ENCODE results near the gene FAM162A.
A peak's percentile ranks its signal among the peaks of the same experiment; 100 is the strongest.
"Not testable (repeated sequence)": the region's sequence is repeated elsewhere in the genome, so short reads cannot be mapped to it uniquely, and the experiment has no call there.

FAM162A gene

DNA sequence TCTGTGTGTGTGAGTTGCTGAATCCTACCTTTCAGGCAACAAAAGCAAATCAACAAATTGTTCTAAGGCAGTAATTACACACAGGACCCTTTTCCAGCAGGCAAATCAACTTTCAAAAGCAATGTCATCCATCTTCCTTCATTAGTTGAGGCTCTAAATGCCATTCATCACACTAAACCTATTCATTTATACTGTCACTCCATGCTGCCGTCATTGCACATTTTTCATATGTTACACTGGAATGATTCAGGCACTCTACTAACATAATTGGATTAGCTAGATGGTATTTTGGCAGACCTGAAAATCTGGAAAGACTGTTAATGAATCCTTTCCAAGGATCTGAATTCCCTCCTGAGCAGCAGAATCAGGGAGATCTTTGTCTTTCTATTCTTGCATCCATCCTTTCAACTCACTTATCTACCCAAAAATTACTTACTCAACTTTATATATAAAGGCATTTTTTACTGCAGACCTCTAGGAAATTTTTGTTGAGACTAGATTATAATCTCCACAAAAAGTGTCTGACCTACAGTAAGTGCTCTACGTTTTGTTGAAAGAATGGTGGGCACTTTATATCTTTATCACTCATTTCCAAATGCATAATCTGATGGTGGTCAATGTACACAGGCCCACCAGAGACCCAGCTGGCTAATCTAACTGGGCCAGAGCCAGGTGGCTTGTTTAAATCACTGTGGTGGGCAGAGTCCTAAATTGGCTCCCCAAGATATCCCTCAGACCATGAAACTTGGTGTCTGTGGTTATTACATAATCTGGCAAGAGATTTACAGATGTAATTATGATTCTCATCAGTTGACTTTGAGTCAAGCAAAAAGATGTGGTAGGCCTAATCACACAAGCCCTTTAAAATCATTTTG, 25.9 kb upstream of the FAM162A start:
- Histone ChIP-seq H3K4me1 (ENCODE audit: control insufficient read depth, insufficient read depth, low read length) (no peaks in the 10 kb centered on the region), H3K27ac (ENCODE audit: low read length) (no peak overlapping the region), H3K9me3 (ENCODE audit: control insufficient read depth, insufficient read depth, low read length) (no peaks in the 10 kb centered on the region), H3K36me3 (ENCODE audit: control insufficient read depth, insufficient read depth, low read length) (no peaks in the 10 kb centered on the region), H3K27me3 (ENCODE audit: control insufficient read depth, insufficient read depth, low read length) (no peaks in the 10 kb centered on the region), H3K4me3 (ENCODE audit: low read length) (no peak overlapping the region)
- no peak for DNase-seq (ENCODE audit: low read depth, low spot score)
- no CpG with 5 or more reads among the region's 2 CpGs for WGBS (ENCODE audit: insufficient coverage, insufficient read length)

DNA sequence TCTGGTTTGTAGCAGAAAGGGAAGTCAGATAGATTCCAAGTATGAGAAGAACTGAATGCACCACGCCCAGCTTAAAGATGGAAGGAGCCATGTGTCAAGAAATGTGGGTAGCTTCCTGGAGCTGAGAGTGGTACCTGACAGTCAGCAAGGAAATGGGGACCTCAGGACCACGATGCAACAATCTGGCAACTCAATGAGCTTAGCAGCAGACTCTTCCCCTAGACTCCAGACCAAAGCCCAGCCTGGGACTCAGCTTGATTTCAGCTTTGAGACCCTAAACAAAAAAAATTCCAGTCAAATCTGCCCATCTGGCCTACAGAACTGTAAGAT, 25.3 kb upstream of the FAM162A start:
- WGBS (ENCODE audit: insufficient coverage, insufficient read length) = no CpG with 5 or more reads among the region's 2 CpGs
- Histone ChIP-seq H3K27ac (ENCODE audit: low read length) (no peak overlapping the region), H3K9me3 (ENCODE audit: control insufficient read depth, insufficient read depth, low read length) (no peaks in the 10 kb centered on the region), H3K27me3 (ENCODE audit: control insufficient read depth, insufficient read depth, low read length) (no peaks in the 10 kb centered on the region), H3K36me3 (ENCODE audit: control insufficient read depth, insufficient read depth, low read length) (no peaks in the 10 kb centered on the region), H3K4me3 (ENCODE audit: low read length) (no peak overlapping the region), H3K4me1 (ENCODE audit: control insufficient read depth, insufficient read depth, low read length) (no peaks in the 10 kb centered on the region)
- no peak for DNase-seq (ENCODE audit: low read depth, low spot score)

DNA sequence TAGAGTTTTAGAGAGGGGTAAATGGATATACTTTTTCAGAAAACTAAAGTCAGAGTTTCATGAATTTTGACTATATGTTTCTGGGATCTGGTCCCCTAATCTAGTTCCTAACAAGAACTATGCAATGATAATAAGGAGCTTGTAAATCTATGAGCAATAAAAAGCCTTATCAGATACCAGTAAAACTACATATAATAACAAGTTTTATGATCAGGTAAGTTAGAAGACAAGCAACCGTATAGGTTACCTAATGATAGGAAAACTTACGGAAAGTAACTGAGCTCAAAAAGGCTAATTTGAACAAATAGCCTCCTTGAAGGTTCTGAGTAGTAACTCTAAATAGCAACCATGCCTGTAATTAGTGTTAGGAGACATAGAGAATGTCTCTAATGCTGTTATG, 22.0 kb upstream of the FAM162A start:
- Histone ChIP-seq H3K4me3 (ENCODE audit: low read length) (no peak overlapping the region), H3K9me3 (ENCODE audit: control insufficient read depth, insufficient read depth, low read length) (no peaks in the 10 kb centered on the region), H3K36me3 (ENCODE audit: control insufficient read depth, insufficient read depth, low read length) (peaks cover 8% of the 10 kb centered on the region; the same call in 1 of the 2 replicates), H3K27ac (ENCODE audit: low read length) (no peak overlapping the region), H3K27me3 (ENCODE audit: control insufficient read depth, insufficient read depth, low read length) (no peaks in the 10 kb centered on the region), H3K4me1 (ENCODE audit: control insufficient read depth, insufficient read depth, low read length) (no peaks in the 10 kb centered on the region)
- no CpG with 5 or more reads among the region's 2 CpGs for WGBS (ENCODE audit: insufficient coverage, insufficient read length)
- DNase-seq (ENCODE audit: low read depth, low spot score) = no peak

DNA sequence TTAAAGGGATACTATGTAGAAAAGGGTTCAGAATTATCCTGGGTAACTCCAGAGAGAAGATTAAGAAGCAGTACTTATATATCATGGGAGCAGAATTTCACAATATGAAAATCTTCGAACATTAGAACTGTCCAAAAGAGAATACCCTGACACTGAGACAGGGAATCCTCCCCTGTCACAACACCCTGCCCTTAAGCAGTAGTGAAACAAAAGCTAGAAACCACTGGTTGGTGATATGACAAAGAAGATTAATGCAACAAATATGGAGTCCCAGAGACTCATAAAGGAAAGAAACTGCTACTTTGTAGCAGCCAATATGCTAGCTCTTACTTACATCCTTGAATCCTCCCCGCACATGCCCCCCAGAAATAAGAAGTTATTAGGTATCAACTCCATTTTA, 19.5 kb upstream of the FAM162A start:
- no peaks in the 10 kb centered on the region for H3K4me1 ChIP-seq (ENCODE audit: control insufficient read depth, insufficient read depth, low read length)
- no peak overlapping the region for H3K4me3 ChIP-seq (ENCODE audit: low read length)
- H3K27me3 ChIP-seq (ENCODE audit: control insufficient read depth, insufficient read depth, low read length) = no peaks in the 10 kb centered on the region
- peaks cover 8% of the 10 kb centered on the region; the same call in 1 of the 2 replicates for H3K36me3 ChIP-seq (ENCODE audit: control insufficient read depth, insufficient read depth, low read length)
- WGBS (ENCODE audit: insufficient coverage, insufficient read length) = no CpG with 5 or more reads among the region's 2 CpGs
- H3K27ac ChIP-seq (ENCODE audit: low read length) = no peak overlapping the region
- no peak for DNase-seq (ENCODE audit: low read depth, low spot score)
- H3K9me3 ChIP-seq (ENCODE audit: control insufficient read depth, insufficient read depth, low read length) = no peaks in the 10 kb centered on the region

DNA sequence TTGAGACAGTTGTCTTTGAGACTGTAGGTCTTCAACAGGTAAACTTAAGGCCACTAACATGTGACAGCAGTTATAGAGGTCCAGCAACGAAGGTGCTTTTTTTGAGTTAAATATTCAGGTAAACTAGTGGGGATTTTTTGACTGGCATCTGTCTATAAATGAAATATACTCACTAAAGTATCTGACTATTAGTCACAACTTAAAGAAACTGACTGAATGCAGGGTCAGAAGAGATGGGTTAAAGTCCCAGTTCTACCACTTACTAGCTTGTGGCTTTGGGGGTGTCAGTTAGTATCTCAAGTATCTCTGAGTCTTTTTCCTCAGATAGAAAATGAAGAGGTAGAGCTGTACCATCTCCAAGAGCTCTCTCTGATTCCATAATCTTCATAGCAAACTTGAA, 18.9 kb upstream of the FAM162A start:
- peaks cover 8% of the 10 kb centered on the region; the same call in 1 of the 2 replicates for H3K36me3 ChIP-seq (ENCODE audit: control insufficient read depth, insufficient read depth, low read length)
- no peak overlapping the region for H3K27ac ChIP-seq (ENCODE audit: low read length)
- no CpG with 5 or more reads among the region's 1 CpG for WGBS (ENCODE audit: insufficient coverage, insufficient read length)

DNA sequence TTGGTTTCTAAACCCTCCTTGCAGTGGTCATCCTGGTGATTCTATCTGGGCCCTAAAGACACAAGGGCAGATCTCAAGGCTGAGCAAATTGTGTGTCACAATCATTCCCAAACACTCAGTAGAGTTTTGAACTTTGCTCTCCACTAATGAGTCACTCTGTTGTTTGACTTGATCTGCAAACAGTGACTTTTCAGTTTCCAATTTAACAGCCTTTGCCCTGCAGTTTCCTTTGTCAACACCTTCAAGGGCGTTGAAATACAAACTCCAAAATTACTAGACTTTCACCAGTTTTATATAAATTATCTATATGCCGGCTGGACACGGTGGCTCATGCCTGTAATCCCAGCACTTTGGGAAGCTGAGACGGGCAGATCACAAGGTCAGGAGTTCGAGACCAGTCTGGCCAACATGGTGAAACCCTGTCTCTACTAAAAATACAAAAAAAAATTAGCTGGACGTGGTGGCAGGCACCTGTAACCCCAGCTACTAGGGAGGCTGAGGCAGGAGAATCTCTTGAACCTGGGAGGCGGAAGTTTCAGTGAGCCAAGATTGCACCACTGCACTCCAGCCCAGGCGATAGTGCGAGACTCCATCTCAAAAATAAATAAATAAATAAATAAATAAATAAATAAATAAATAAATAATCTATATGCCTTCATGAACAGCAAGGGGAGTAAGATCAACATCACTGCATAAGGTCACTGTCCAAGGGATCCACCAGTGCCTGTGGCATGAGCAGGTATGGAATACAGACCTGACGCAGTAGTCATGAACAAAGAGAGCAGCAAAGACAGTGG, 18.2 kb upstream of the FAM162A start:
- not testable (repeated sequence) for H3K9me3 ChIP-seq (ENCODE audit: control insufficient read depth, insufficient read depth, low read length); H3K27me3 ChIP-seq (ENCODE audit: control insufficient read depth, insufficient read depth, low read length); DNase-seq (ENCODE audit: low read depth, low spot score); H3K4me1 ChIP-seq (ENCODE audit: control insufficient read depth, insufficient read depth, low read length); H3K36me3 ChIP-seq (ENCODE audit: control insufficient read depth, insufficient read depth, low read length); H3K4me3 ChIP-seq (ENCODE audit: low read length); H3K27ac ChIP-seq (ENCODE audit: low read length)
- no CpG with 5 or more reads among the region's 10 CpGs for WGBS (ENCODE audit: insufficient coverage, insufficient read length)

More for the DNA sequence above, 18.9 kb upstream of the FAM162A start:
- no peak overlapping the region for H3K4me3 ChIP-seq (ENCODE audit: low read length)
- H3K4me1 ChIP-seq (ENCODE audit: control insufficient read depth, insufficient read depth, low read length) = no peaks in the 10 kb centered on the region
- DNase-seq (ENCODE audit: low read depth, low spot score) = no peak
- no peaks in the 10 kb centered on the region for H3K9me3 ChIP-seq (ENCODE audit: control insufficient read depth, insufficient read depth, low read length)
- no peaks in the 10 kb centered on the region for H3K27me3 ChIP-seq (ENCODE audit: control insufficient read depth, insufficient read depth, low read length)

DNA sequence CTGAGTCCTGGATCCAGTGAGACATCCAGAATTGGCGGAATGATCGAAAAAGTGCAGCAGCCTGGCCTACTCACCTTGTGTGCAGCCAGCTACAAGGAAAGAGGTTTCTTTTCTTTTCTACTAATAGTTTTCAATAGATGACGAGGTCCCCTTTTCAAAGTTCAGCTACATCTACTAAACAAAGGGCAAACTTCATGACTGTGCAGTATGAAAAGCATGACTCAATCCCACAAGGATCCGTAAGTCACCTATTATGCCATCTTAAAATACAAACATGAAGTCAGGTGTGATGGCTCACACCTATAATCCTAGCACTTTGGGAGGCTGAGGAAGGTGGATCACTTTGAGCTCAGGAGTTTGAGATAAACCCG, 17.6 kb upstream of the FAM162A start:
- WGBS (ENCODE audit: insufficient coverage, insufficient read length) = no CpG with 5 or more reads among the region's 5 CpGs
- H3K9me3 ChIP-seq (ENCODE audit: control insufficient read depth, insufficient read depth, low read length) = no peaks in the 10 kb centered on the region
- DNase-seq (ENCODE audit: low read depth, low spot score) = no peak
- H3K4me3 ChIP-seq (ENCODE audit: low read length) = no peak overlapping the region
- H3K36me3 ChIP-seq (ENCODE audit: control insufficient read depth, insufficient read depth, low read length) = peaks cover 8% of the 10 kb centered on the region; the same call in 1 of the 2 replicates
- no peaks in the 10 kb centered on the region for H3K27me3 ChIP-seq (ENCODE audit: control insufficient read depth, insufficient read depth, low read length)
- no peak overlapping the region for H3K27ac ChIP-seq (ENCODE audit: low read length)
- H3K4me1 ChIP-seq (ENCODE audit: control insufficient read depth, insufficient read depth, low read length) = no peaks in the 10 kb centered on the region

DNA sequence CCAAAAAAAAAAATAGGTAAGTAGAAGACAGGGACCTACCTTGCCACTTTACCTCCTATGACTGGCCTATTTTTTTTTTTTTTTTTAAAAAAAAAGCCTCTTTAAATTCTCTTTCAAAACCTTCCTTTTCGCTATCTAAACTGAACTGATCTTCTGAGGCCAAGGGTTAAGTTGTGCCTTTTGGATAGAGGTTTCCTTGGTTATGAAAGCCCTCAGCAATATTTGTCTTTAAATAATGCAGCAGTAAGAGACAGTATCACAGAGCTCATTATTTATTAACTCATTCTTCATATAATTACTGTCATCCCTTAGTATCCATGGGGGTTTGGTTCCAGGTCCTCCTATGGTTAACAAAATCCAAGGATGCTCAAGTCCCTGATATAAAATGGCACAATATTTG, 9.9 kb upstream of the FAM162A start:
- H3K27me3 ChIP-seq (ENCODE audit: control insufficient read depth, insufficient read depth, low read length) = no peaks in the 10 kb centered on the region
- H3K4me3 ChIP-seq (ENCODE audit: low read length) = no peak overlapping the region
- no peak for DNase-seq (ENCODE audit: low read depth, low spot score)
- no peaks in the 10 kb centered on the region for H3K4me1 ChIP-seq (ENCODE audit: control insufficient read depth, insufficient read depth, low read length)
- WGBS (ENCODE audit: insufficient coverage, insufficient read length) = 100% methylated on average over 1 of the region's 1 CpG
- no peaks in the 10 kb centered on the region; the same call in 1 of the 2 replicates for H3K36me3 ChIP-seq (ENCODE audit: control insufficient read depth, insufficient read depth, low read length)
- H3K27ac ChIP-seq (ENCODE audit: low read length) = no peak overlapping the region
- H3K9me3 ChIP-seq (ENCODE audit: control insufficient read depth, insufficient read depth, low read length) = no peaks in the 10 kb centered on the region

DNA sequence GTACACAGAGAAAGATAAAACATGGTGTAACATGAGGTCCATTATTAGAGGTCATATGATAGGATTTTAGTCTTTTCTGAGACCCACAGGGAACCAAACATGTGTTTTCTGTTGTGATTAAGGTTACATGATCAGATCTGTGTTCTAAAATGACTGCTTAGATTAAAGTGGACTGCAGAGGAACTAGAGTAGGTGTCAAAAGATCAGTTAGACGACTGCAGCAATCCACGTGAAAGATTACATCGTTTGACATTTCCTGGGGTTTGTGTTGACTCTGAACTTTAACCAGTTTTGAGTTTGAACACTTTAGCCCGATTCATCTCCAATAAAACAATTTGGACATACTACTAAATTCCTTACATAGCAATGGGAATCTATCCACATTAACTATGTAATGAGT, 6.0 kb upstream of the FAM162A start:
- no peaks in the 10 kb centered on the region for H3K9me3 ChIP-seq (ENCODE audit: control insufficient read depth, insufficient read depth, low read length)
- no peak overlapping the region for H3K4me3 ChIP-seq (ENCODE audit: low read length)
- no peaks in the 10 kb centered on the region for H3K27me3 ChIP-seq (ENCODE audit: control insufficient read depth, insufficient read depth, low read length)
- H3K36me3 ChIP-seq (ENCODE audit: control insufficient read depth, insufficient read depth, low read length) = no peaks in the 10 kb centered on the region; the same call in 1 of the 2 replicates
- no peak for DNase-seq (ENCODE audit: low read depth, low spot score)
- H3K27ac ChIP-seq (ENCODE audit: low read length) = no peak overlapping the region
- WGBS (ENCODE audit: insufficient coverage, insufficient read length) = no CpG with 5 or more reads among the region's 4 CpGs
- no peaks in the 10 kb centered on the region for H3K4me1 ChIP-seq (ENCODE audit: control insufficient read depth, insufficient read depth, low read length)

DNA sequence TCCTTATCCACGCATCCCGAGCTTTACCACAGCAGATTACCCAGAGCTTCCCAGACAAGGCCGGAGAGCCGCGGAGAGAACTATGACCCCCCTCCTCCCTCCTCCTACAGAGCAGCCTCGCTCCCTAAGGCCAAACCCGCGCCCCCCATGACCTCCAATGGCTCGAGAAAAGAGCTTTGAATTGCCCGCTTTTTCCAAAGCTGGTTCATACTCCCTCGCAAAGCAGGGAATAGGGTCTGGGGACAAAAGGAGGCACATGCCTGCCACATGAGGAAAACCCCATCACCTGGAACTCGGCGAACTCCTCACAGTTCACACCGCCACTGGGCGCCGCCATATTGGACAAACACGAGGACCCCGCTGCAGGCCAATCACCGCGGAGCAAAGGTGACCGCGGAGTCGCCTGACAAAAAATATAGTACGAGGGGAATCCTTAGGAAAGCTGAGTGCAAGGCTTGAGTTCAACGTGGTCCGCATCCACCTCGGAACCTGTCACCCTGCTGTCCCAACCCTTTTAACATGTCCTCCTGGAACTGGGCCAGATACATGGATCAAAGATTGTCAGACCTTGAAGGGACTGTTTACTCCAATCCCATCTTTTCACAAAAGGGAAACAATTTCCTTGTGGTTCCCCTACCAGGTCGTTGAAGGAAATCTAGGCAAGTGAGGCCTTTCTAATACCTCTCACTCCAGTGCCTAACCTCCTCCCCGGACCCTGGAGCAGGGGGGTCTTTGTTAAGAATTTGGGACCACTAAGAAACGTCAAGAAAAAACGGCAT, 905 bp upstream of the FAM162A start, which contains the start of gene MIX23:
TSS of gene MIX23 (minus strand) at position 344 of the 779 bp plus-strand sequence. CDS start at position 337, 7 bp downstream.
- WGBS (ENCODE audit: insufficient coverage, insufficient read length) = no CpG with 5 or more reads among the region's 31 CpGs
- DNase-seq (ENCODE audit: low read depth, low spot score) = peak; percentile 57
- Histone ChIP-seq H3K4me3 (ENCODE audit: low read length) (peak within 1 kb of the TSS; percentile 98), H3K27ac (ENCODE audit: low read length) (no peak within 1 kb of the TSS), H3K9me3 (ENCODE audit: control insufficient read depth, insufficient read depth, low read length) (no peaks in the 10 kb centered on the region), H3K4me1 (ENCODE audit: control insufficient read depth, insufficient read depth, low read length) (no peaks in the 10 kb centered on the region), H3K27me3 (ENCODE audit: control insufficient read depth, insufficient read depth, low read length) (no peaks in the 10 kb centered on the region), H3K36me3 (ENCODE audit: control insufficient read depth, insufficient read depth, low read length) (no peaks in the 10 kb centered on the region)
